WTC11 (cell line): ENCODE measurements around the gene SEMA4A.

Experiments used
- ETV6 ChIP-seq: sonication (generic); formaldehyde crosslinking; IDR thresholded peaks from 2 replicates; pipeline ENCODE4 v1.8.1; 2022; ENCODE audit warnings: mild to moderate bottlenecking, missing genetic modification reagents
- NR3C1 ChIP-seq: sonication (generic); formaldehyde crosslinking; conservative IDR thresholded peaks from 2 replicates; pipeline ENCODE4 v1.8.1; 2023; ENCODE audit warnings: low read depth, mild to moderate bottlenecking, missing genetic modification reagents
- RELA ChIP-seq: sonication (generic); formaldehyde crosslinking; IDR thresholded peaks from 2 replicates; pipeline ENCODE4 v1.8.1; 2022; ENCODE audit warnings: missing genetic modification reagents, mild to moderate bottlenecking, borderline replicate concordance
- TF ChIP-seq, protein P1 (sequence below): fragments of 200-600 bp; IDR thresholded peaks from 2 replicates; pipeline ENCODE4 v1.8.0; 2022; ENCODE audit warnings: antibody characterized with exemption
- TF ChIP-seq, protein P2 (sequence below): sonication (generic); formaldehyde crosslinking; IDR thresholded peaks from 2 replicates; pipeline ENCODE4 v1.8.1; 2022; ENCODE audit warnings: low read depth, mild to moderate bottlenecking, moderate library complexity, missing genetic modification reagents, borderline replicate concordance

DNA sequence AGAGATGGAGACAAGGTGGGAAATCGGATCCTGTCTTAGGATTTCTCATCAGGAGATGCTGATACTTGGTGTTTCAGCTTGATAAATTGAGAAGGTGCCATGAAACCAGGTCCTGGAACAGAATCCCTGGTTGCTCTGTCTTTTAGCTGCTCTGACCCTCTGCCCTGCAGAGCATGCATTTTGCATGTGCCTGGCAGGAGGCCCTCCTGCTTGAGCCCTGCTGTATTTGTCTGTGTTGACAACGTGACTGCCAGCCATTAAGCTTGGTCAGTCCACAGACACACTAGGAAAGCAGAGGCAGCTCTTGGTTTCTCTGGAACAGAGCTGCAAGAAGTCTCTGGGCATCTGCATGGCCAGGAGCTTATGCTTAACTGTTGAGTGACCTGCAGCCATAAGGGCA is 43.1 kb downstream of the SEMA4A start:
- TF ChIP-seq ETV6 (no peak), RELA (CRISPR knock-in tag) (no peak), NR3C1 (no peak)
- TF ChIP-seq, protein P1, sequence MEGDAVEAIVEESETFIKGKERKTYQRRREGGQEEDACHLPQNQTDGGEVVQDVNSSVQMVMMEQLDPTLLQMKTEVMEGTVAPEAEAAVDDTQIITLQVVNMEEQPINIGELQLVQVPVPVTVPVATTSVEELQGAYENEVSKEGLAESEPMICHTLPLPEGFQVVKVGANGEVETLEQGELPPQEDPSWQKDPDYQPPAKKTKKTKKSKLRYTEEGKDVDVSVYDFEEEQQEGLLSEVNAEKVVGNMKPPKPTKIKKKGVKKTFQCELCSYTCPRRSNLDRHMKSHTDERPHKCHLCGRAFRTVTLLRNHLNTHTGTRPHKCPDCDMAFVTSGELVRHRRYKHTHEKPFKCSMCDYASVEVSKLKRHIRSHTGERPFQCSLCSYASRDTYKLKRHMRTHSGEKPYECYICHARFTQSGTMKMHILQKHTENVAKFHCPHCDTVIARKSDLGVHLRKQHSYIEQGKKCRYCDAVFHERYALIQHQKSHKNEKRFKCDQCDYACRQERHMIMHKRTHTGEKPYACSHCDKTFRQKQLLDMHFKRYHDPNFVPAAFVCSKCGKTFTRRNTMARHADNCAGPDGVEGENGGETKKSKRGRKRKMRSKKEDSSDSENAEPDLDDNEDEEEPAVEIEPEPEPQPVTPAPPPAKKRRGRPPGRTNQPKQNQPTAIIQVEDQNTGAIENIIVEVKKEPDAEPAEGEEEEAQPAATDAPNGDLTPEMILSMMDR, result no peak
- TF ChIP-seq, protein P2, sequence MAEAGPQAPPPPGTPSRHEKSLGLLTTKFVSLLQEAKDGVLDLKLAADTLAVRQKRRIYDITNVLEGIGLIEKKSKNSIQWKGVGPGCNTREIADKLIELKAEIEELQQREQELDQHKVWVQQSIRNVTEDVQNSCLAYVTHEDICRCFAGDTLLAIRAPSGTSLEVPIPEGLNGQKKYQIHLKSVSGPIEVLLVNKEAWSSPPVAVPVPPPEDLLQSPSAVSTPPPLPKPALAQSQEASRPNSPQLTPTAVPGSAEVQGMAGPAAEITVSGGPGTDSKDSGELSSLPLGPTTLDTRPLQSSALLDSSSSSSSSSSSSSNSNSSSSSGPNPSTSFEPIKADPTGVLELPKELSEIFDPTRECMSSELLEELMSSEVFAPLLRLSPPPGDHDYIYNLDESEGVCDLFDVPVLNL (CRISPR knock-in tag), result no peak
